D721Med (cell line): ENCODE results near the gene DENND5A.
"Not testable (repeated sequence)": the region's sequence is repeated elsewhere in the genome, so short reads cannot be mapped to it uniquely, and the experiment has no call there.

Experiments used
- DNase-seq: peaks from one replicate; pipeline ENCODE4 v3.0.0; 2011; ENCODE audit warnings: low spot score; ENCODE audit not compliant: insufficient read length
- FAIRE-seq: peaks from 2 replicates; lab custom pipeline; 2011; peaks lifted over from hg19 to GRCh38; lab: Jason Lieb, UNC
- TF ChIP-seq, protein P1 (sequence below): IDR thresholded peaks from 2 replicates; pipeline ENCODE4 v1.5.1; 2012; ENCODE audit warnings: mild to moderate bottlenecking, control low read depth; ENCODE audit not compliant: insufficient read depth; ENCODE audit errors: missing control alignments

Gene DENND5A

DNA sequence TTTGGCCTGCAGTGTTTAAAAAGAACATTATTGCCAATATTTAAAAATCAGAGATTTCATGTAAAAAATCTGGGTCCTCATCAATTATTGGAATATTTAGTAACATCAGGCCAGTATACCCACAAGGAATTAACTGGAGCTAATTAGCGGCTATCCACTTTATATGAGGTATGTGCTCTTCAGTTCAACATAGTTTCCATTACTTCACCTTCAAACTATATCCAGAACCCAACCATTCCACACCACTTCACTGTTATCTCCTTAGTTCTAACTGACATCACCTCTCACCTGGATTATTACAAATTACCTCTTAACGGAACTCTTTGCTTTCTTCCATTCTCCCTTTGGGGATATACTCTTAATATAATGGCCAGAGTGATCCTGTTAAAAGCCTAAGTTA, 64.7 kb downstream of the DENND5A start:
- TF ChIP-seq, protein P1, sequence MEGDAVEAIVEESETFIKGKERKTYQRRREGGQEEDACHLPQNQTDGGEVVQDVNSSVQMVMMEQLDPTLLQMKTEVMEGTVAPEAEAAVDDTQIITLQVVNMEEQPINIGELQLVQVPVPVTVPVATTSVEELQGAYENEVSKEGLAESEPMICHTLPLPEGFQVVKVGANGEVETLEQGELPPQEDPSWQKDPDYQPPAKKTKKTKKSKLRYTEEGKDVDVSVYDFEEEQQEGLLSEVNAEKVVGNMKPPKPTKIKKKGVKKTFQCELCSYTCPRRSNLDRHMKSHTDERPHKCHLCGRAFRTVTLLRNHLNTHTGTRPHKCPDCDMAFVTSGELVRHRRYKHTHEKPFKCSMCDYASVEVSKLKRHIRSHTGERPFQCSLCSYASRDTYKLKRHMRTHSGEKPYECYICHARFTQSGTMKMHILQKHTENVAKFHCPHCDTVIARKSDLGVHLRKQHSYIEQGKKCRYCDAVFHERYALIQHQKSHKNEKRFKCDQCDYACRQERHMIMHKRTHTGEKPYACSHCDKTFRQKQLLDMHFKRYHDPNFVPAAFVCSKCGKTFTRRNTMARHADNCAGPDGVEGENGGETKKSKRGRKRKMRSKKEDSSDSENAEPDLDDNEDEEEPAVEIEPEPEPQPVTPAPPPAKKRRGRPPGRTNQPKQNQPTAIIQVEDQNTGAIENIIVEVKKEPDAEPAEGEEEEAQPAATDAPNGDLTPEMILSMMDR: no peak
- no peak for DNase-seq
- no peak for FAIRE-seq

DNA sequence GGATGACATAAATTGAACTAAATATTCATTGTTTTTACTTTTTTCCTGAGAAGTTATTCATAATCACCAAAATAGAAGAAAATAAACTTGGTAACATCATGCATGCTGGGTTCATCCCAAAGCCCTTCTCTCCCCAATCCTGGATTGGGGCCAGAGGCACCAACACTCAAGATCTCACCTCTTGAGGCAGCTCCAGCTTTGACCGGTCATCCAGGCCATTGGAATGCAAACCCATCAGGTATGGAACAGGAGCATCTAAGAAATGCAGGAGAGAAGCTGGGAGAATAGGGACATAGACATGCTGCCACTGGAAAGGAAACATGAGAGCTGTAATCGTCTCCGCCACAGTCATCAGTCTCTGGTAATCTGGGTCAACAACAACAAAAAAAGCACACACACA, 71.8 kb downstream of the DENND5A start:
- DNase-seq: no peak
- TF ChIP-seq, protein P1: no peak
- FAIRE-seq: no peak

DNA sequence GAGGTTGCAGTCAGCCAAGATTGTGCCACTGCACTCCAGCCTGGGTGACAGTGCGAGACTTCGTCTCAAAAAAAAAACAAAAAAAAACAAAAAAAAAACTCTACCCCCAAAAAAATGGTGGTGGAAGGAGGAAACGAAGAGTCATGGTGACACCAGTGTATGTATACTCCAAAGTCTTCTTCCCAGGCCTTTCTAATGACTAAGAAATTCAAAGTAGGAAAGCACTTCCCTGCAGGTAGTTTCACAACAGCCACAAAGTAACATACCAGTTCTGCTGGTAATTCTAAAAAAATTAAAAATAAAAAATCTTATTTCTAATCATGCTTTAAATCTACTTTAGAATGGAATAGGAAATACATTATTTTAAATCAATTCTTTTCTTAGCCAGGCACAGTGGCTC, 72.6 kb downstream of the DENND5A start:
- no peak for FAIRE-seq
- no peak for DNase-seq
- TF ChIP-seq, protein P1: no peak

DNA sequence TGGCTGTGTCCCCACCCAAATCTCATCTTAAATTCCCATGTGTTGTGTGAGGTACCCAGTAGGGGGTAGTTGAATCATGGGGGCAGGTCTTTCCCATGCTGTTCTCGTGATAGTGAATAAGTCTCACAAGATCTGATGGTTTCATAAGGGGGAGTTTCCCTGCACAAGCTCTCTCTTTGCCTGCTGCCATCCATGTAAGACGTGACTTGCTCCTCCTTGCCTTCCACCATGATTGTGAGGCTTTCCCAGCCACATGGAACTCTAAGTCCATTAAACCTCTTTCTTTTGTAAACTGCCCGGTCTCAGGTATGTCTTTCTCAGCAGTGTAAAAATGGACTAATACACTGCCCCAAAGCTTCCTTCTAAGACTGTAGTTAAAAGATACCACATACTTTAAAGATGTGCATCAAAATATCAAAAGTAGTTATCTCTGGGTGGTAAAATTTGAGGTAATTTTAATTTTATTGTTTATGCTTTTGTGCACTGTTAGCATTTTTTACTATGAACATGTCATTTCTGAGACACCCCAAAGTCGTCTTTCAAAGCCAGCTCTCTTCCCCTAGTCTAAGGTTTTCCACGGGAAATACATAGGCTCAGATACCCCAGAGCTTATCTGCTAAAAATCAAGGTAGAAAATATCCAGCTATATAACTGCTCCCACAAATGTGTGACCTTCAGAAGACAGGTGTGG, 74.7 kb downstream of the DENND5A start:
- FAIRE-seq: not testable (repeated sequence)

DNA sequence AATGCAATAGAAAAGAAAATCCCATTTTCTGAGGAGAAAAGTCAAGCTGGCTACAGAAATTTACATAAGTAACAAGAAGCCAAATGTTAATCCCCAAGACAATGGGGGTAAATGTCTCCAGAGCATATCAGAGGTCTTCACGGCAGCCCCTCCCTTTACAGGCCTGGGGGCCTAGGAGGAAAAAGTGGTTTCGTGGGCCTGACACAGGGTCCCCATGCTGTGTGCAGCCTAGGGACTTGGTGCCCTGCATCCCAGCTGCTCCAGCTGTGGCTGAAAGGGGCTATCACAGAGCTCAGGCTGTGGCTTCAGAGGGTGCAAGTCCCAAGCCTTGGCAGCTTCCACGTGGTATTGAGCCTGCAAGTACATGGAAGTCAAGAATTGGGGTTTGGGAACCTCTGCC, 76.3 kb downstream of the DENND5A start:
- not testable (repeated sequence) for DNase-seq, FAIRE-seq

More for the DNA sequence above, 74.7 kb downstream of the DENND5A start:
- DNase-seq: not testable (repeated sequence)

DNA sequence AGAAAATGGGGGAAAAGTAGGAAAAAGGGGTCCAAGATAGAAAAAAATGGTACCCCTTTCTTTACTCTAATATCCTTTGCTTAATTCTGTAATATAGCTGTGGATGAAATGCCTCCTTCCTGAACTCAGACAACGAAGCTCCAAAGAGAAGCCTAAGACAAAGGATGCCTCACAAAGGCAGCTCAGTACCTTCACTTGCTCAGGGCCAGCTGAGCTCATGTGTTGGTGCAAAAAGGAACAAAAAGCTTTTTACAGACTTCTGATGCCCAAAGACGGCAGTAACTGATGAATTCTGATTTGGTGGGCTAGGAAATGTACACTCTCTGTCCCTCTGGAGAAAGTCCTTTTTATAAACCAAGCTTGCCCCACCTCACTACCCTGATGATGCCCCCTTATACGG, 77.5 kb downstream of the DENND5A start:
- TF ChIP-seq, protein P1: no peak
- no peak for FAIRE-seq
- DNase-seq: no peak

DNA sequence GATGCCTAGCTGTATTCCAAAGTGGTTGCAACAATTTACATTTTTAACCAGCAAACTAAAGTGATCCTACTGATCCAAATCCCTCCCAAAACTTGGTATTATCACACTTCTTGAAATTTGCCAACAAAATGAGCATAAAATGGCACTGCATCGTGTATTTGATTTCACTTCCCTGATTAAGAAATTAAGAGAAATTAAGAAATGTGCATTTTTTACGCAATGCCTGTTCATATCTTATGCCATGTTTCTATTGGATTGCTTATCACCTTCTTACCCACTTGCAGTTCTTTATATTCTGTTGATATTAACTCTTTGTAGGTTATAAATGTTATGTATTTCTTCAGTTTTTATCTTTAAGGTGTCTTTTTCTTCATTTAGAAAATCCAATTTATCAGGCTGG, 80.6 kb downstream of the DENND5A start:
- TF ChIP-seq, protein P1: no peak
- DNase-seq (no peak), FAIRE-seq (no peak)

DNA sequence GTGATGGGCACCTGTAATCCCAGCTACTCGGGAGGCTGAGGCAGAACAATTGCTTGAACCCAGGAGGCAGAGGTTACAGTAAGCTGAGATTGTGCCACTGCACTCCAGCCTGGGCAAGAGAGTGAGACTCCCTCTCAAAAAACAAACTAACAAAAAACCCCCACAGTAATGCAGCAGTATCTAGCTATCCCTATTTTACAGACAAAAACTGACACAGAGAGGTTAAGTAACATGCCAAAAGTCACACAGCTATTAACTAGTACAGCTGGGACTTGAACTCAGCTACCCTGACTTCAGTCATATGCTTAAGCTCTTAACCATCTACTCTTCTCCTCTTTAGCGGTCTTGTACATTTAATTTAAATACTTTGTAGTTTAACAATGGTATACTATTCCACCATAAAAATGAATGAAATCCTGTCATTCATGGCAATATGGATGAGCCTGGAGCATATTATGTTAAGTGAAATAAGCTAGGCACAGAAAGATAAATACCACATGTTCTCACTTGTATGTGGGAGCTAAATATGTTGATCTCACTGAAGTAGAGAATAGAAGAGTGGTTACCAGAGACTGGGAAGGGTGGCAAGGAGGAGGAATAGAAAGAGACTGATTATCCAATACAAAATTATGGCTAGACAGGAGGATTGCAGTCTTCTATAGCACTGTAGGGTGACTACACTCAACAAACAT, 82.8 kb downstream of the DENND5A start:
- no peak for FAIRE-seq
- DNase-seq: no peak
- TF ChIP-seq, protein P1: no peak
